ENCODE data around the gene BAHD1.

DNA sequence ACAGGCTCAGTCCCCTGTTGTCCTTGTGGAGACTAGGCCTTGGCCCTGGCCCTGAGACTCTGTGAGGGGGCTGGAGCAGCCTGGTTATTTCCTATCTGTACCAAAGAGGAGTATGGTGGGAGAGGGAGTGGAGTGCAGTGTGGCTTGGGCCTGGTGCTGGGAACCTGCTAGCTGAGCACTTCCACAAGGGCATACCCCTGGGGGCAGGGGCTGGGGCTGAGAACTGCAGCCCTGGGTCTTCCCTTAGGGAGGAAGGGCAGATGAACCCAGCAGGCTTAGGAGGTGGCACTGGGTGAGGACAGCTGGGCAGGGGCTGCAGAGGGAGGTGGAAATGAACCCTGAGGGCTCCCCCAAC lies 26.5 kb downstream of the BAHD1 start:
- no peak for TF ChIP-seq POLR2A (IDR thresholded peaks at IDR 0.05)
- TF ChIP-seq, protein P1, sequence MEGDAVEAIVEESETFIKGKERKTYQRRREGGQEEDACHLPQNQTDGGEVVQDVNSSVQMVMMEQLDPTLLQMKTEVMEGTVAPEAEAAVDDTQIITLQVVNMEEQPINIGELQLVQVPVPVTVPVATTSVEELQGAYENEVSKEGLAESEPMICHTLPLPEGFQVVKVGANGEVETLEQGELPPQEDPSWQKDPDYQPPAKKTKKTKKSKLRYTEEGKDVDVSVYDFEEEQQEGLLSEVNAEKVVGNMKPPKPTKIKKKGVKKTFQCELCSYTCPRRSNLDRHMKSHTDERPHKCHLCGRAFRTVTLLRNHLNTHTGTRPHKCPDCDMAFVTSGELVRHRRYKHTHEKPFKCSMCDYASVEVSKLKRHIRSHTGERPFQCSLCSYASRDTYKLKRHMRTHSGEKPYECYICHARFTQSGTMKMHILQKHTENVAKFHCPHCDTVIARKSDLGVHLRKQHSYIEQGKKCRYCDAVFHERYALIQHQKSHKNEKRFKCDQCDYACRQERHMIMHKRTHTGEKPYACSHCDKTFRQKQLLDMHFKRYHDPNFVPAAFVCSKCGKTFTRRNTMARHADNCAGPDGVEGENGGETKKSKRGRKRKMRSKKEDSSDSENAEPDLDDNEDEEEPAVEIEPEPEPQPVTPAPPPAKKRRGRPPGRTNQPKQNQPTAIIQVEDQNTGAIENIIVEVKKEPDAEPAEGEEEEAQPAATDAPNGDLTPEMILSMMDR (IDR thresholded peaks at IDR 0.05) = no peak
